A549 (cell line): ENCODE results near the gene ABCF2. TPM values are rescaled to one million over a fixed set of nuclear protein-coding genes. Genes with fewer than 3 reads are reported as not detected.

Experiments used
- ATAC-seq, 2 experiments: fragments of 200-7000 bp in 1 of 2; fragments of >200 bp in 1 of 2; cut with Nextera tagmentation in 1 of 2; cut with Tn5 transposase in 1 of 2; 3 replicates each; pipeline versions ENCODE4 v1.8.0 to v1.9.1; 2018 to 2020; ENCODE audit warnings: mild to moderate bottlenecking in 1 of 2, moderate library complexity in 1 of 2
- CTCF ChIA-PET: fragments of 300-600 bp; sonication (Branson Sonifier 250); formaldehyde crosslinking; extraction: SDS; loops from one replicate; lab custom pipeline; 2021; ENCODE audit warnings: antibody characterized with exemption, inconsistent platforms; lab: Yijun Ruan, JAX
- POLR2A ChIA-PET: fragments of 350-600 bp; formaldehyde crosslinking; extraction: SDS; loops from one replicate; lab custom pipeline; 2021; ENCODE audit warnings: antibody characterized with exemption, inconsistent platforms; lab: Yijun Ruan, JAX
- DNase-seq, 2 experiments: peaks; one replicate each; pipeline versions ENCODE4 v3.0.0 to v3.0.0-alpha.2; 2011 to 2016; ENCODE audit warnings: low read depth in 1 of 2, low spot score in 1 of 2
- FAIRE-seq: peaks from 2 replicates; lab custom pipeline; 2011; peaks lifted over from hg19 to GRCh38; lab: Jason Lieb, UNC
- H3K27ac ChIP-seq, 2 experiments: fragments of >200 bp; sonication (Bioruptor Twin); formaldehyde crosslinking; 3 replicates each; pipeline ENCODE4 v1.5.1; 2016 to 2017
- H3K4me1 ChIP-seq: fragments of >200 bp; sonication (Bioruptor Twin); formaldehyde crosslinking; 3 replicates; pipeline ENCODE4 v1.6.1; 2016
- H3K4me2 ChIP-seq: fragments of >200 bp; sonication (Bioruptor Twin); formaldehyde crosslinking; 3 replicates; pipeline ENCODE4 v1.6.1; 2016
- H3K4me3 ChIP-seq: fragments of >200 bp; sonication (Bioruptor Twin); formaldehyde crosslinking; 3 replicates; pipeline ENCODE4 v1.5.1; 2016
- H3K9me3 ChIP-seq: fragments of >200 bp; sonication (Bioruptor Twin); formaldehyde crosslinking; 3 replicates; pipeline ENCODE4 v1.6.1; 2016
- ATOH8 ChIP-seq: fragments of 250-450 bp; sonication (Bioruptor Pico); IDR thresholded peaks from 2 replicates; pipeline ENCODE4 v1.5.0; 2020; ENCODE audit warnings: low read depth, mild to moderate bottlenecking, moderate library complexity
- BHLHE40 ChIP-seq: IDR thresholded peaks from 2 replicates; pipeline ENCODE4 v1.6.1; 2012; ENCODE audit warnings: low read depth, low read length, inconsistent platforms
- CBX2 ChIP-seq: fragments of 200-600 bp; sonication (generic); IDR thresholded peaks from 2 replicates; pipeline ENCODE4 v1.6.1; 2016; ENCODE audit warnings: low read depth, mild to moderate bottlenecking, borderline replicate concordance
- CBX8 ChIP-seq: fragments of 200-600 bp; sonication (generic); IDR thresholded peaks from 2 replicates; pipeline ENCODE4 v1.6.1; 2016
- CEBPB ChIP-seq, 2 experiments: fragments of >200 bp in 1 of 2; sonication (Bioruptor Twin) in 1 of 2; formaldehyde crosslinking in 1 of 2; IDR thresholded peaks; 2 replicates each; pipeline ENCODE4 v1.6.1; 2012 to 2016
- CHD4 ChIP-seq: fragments of 200-600 bp; sonication (generic); IDR thresholded peaks from 2 replicates; pipeline ENCODE4 v1.6.1; 2016; ENCODE audit warnings: antibody characterized with exemption, mild to moderate bottlenecking, borderline replicate concordance
- EHF ChIP-seq: fragments of 250-450 bp; sonication (Bioruptor Pico); IDR thresholded peaks from 2 replicates; pipeline ENCODE4 v1.5.0; 2020; ENCODE audit warnings: mild to moderate bottlenecking
- EHMT2 ChIP-seq: fragments of 200-600 bp; sonication (generic); IDR thresholded peaks from 2 replicates; pipeline ENCODE4 v1.6.1; 2016; ENCODE audit warnings: antibody characterized with exemption, low read depth, mild to moderate bottlenecking, moderate library complexity
- EP300 ChIP-seq, 2 experiments: fragments of >200 bp; sonication (Bioruptor Twin); formaldehyde crosslinking; IDR thresholded peaks; 2 replicates in 1 of 2; 3 replicates in 1 of 2; pipeline ENCODE4 v1.6.1; 2016 to 2017
- ESRRA ChIP-seq: fragments of 150-350 bp; IDR thresholded peaks from 2 replicates; pipeline ENCODE4 v1.6.1; 2014; ENCODE audit warnings: mild to moderate bottlenecking, low read length, borderline replicate concordance
- FOXS1 ChIP-seq: fragments of 250-450 bp; sonication (Bioruptor Pico); IDR thresholded peaks from 2 replicates; pipeline ENCODE4 v1.5.0; 2020; ENCODE audit warnings: mild to moderate bottlenecking, moderate library complexity
- GATA3 ChIP-seq: IDR thresholded peaks from 2 replicates; pipeline ENCODE4 v1.6.1; 2012; ENCODE audit warnings: borderline replicate concordance
- HDAC2 ChIP-seq: fragments of 200-600 bp; sonication (generic); IDR thresholded peaks from 2 replicates; pipeline ENCODE4 v1.6.1; 2016
- HOXB13 ChIP-seq: fragments of 250-450 bp; sonication (Bioruptor Pico); IDR thresholded peaks from 2 replicates; pipeline ENCODE4 v1.5.0; 2020; ENCODE audit warnings: low read depth, mild to moderate bottlenecking, moderate library complexity
- HOXB5 ChIP-seq: fragments of 250-450 bp; sonication (Bioruptor Pico); IDR thresholded peaks from 2 replicates; pipeline ENCODE4 v1.5.0; 2020; ENCODE audit warnings: mild to moderate bottlenecking, moderate library complexity
- JUN ChIP-seq, 2 experiments: fragments of >200 bp; sonication (Bioruptor Twin); formaldehyde crosslinking; IDR thresholded peaks; 2 replicates in 1 of 2; 3 replicates in 1 of 2; pipeline ENCODE4 v1.6.1; 2016 to 2017
- JUNB ChIP-seq: fragments of >200 bp; sonication (Bioruptor Twin); formaldehyde crosslinking; IDR thresholded peaks from 2 replicates; pipeline ENCODE4 v1.6.1; 2016
- KDM5A ChIP-seq: fragments of 200-600 bp; sonication (generic); IDR thresholded peaks from 2 replicates; pipeline ENCODE4 v1.6.1; 2016; ENCODE audit warnings: antibody characterized with exemption, mild to moderate bottlenecking
- MAX ChIP-seq: IDR thresholded peaks from 2 replicates; pipeline ENCODE4 v1.6.1; 2012
- NFE2L2 ChIP-seq: fragments of 150-350 bp; conservative IDR thresholded peaks from 2 replicates; pipeline ENCODE4 v1.6.1; 2014; ENCODE audit warnings: low read length
- NPAS2 ChIP-seq: fragments of 250-450 bp; sonication (Bioruptor Pico); IDR thresholded peaks from 2 replicates; pipeline ENCODE4 v1.8.0; 2022; ENCODE audit warnings: mild to moderate bottlenecking, moderate library complexity, borderline replicate concordance
- NR3C1 ChIP-seq: fragments of >200 bp; sonication (Bioruptor Twin); formaldehyde crosslinking; IDR thresholded peaks from 3 replicates; pipeline ENCODE4 v1.6.1; 2017
- PHF8 ChIP-seq: fragments of 200-600 bp; sonication (generic); IDR thresholded peaks from 2 replicates; pipeline ENCODE4 v1.6.1; 2016; ENCODE audit warnings: low read depth, mild to moderate bottlenecking, antibody characterized with exemption, moderate library complexity, borderline replicate concordance
- POLR2A ChIP-seq: IDR thresholded peaks from 2 replicates; pipeline ENCODE4 v1.6.1; 2012; ENCODE audit warnings: mild to moderate bottlenecking, low read length
- RARB ChIP-seq: fragments of 250-450 bp; sonication (Bioruptor Pico); IDR thresholded peaks from 2 replicates; pipeline ENCODE4 v1.8.0; 2021; ENCODE audit warnings: mild to moderate bottlenecking, moderate library complexity
- RCOR1 ChIP-seq: fragments of 150-350 bp; IDR thresholded peaks from 2 replicates; pipeline ENCODE4 v1.6.1; 2014; ENCODE audit warnings: antibody characterized with exemption, low read length, low read depth
- RFX5 ChIP-seq: fragments of 450-650 bp; IDR thresholded peaks from 2 replicates; pipeline ENCODE4 v1.7.1; 2014; ENCODE audit warnings: antibody characterized with exemption, mild to moderate bottlenecking, moderate library complexity
- RNF2 ChIP-seq: fragments of 200-600 bp; sonication (generic); IDR thresholded peaks from 2 replicates; pipeline ENCODE4 v1.6.1; 2016; ENCODE audit warnings: low read depth, mild to moderate bottlenecking, antibody characterized with exemption, moderate library complexity, borderline replicate concordance
- ZC3H11A ChIP-seq: fragments of 450-650 bp; IDR thresholded peaks from 2 replicates; pipeline ENCODE4 v1.6.1; 2014; ENCODE audit warnings: antibody characterized with exemption, mild to moderate bottlenecking
- ZNF302 ChIP-seq: fragments of 250-450 bp; sonication (Bioruptor Pico); IDR thresholded peaks from 2 replicates; pipeline ENCODE4 v1.9.0; 2021; ENCODE audit warnings: inconsistent platforms, mild to moderate bottlenecking, moderate library complexity
- WGBS: methylation state at CpG from one replicate; pipeline ENCODE4 v1.1.6; 2017; ENCODE audit errors: missing lambda C conversion rate; 5-methylcytosine and 5-hydroxymethylcytosine counted together
- polyA plus RNA-seq, 4 experiments: library from polyadenylated mRNA; depleted of rRNA in 3 of 4; stranded (reverse); fragments of >200 nt; fragmentation: RNase III in 1 of 4; extraction: RNeasy Plus Mini Kit Qiagen cat#74134 plus additional on column Dnase treatment in 1 of 4; gene quantifications; 2 replicates in 3 of 4; 3 replicates in 1 of 4; pipeline ENCODE4 v1.2.3, GENCODE V29; 2011 to 2017
- TF ChIP-seq, protein P1 (sequence below): fragments of >200 bp; sonication (Bioruptor Twin); formaldehyde crosslinking; IDR thresholded peaks from 3 replicates; pipeline ENCODE4 v1.6.1; 2016

ABCF2 gene
- polyA plus RNA-seq, 2 of the 4 experiments (the other 2 are of a cell fraction): 47.8 to 70.9 TPM

DNA sequence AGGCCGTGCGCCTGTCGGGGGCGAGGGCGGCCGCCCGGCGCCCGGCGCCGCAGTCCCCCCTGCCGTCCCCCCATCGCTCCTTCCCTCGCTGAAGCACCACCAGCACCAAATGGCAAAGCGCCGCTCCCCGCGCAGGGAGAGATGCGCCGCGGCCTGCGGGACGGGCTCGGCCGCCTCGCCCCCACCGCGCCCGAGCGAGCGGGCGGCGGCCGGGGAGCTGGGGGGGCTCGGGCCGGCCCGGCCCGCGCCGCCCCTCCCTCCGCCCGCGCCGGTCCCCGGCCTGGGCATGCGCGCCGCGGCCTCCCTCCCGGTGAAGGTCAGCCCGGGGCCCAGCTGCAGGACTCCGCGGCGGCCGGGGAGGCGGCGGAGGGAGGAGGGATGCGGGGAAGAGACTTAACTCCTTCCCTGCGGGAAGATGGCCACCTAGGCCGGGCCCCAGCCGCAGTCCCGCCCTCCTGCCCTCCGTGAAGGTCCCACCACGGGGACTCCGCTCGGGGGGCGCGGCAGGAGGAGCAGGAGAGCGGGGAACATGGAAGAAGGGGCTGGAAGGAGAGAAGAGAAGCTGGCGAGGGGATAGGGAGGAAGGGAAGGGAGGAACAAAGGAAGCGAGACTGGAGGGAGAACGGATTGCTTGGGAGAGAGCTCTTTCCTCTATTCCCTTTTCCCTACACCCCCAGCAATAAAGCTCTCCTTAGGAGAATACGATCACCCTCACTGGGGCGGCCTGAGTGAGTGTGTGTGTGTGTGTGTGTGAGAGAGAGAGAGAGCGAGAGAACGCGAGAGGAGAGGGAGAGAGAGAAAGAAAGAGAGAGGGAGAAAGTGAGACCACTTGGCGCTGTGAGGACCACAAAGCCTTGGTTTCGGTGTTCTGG is 24.9 kb upstream of the ABCF2 start:
- Histone ChIP-seq H3K9me3 (no peaks in the 10 kb centered on the region), H3K4me2 (peak overlapping the region; percentile 88), H3K27ac (peak overlapping the region; percentile 87 to 94), H3K4me3 (peak overlapping the region; percentile 51), H3K4me1 (peaks cover 35% of the 10 kb centered on the region)
- no peak for FAIRE-seq
- ChIA-PET CTCF (interaction anchor here (1.1 to 8.3 kb wide), 7 partner anchors 8 to 63 kb away, joined by 3 to 60 read pairs (median 6); no protein-coding TSS in a partner anchor), POLR2A (interaction anchor here (0.6 to 1.1 kb wide), 5 partner anchors 9 to 36 kb away, joined by 3 to 5 read pairs (median 5); partner anchors contain the start of genes ABCF2 and CHPF2)
- TF ChIP-seq NR3C1 (no peak), HDAC2 (no peak), CHD4 (no peak), HOXB5 (CRISPR knock-in tag) (no peak), NPAS2 (CRISPR knock-in tag) (no peak), JUNB (no peak), RFX5 (no peak), EHF (no peak), MAX (peak; percentile 43; the same call in 1 of the 2 replicates), ESRRA (no peak), RCOR1 (no peak), ZNF302 (no peak), CBX8 (no peak), KDM5A (no peak), CBX2 (no peak), HOXB13 (CRISPR knock-in tag) (no peak), RNF2 (peak; percentile 39; the same call in 1 of the 2 replicates), GATA3 (no peak), EHMT2 (no peak), PHF8 (peak; percentile 50; the same call in 1 of the 2 replicates), JUN (IDR thresholded peaks at IDR 0.05) (peak in 1 of 2 experiments; percentile 58; a peak in 3 of 5 replicates), POLR2A (peak; percentile 60), RARB (CRISPR knock-in tag) (no peak)
- TF ChIP-seq, protein P1, sequence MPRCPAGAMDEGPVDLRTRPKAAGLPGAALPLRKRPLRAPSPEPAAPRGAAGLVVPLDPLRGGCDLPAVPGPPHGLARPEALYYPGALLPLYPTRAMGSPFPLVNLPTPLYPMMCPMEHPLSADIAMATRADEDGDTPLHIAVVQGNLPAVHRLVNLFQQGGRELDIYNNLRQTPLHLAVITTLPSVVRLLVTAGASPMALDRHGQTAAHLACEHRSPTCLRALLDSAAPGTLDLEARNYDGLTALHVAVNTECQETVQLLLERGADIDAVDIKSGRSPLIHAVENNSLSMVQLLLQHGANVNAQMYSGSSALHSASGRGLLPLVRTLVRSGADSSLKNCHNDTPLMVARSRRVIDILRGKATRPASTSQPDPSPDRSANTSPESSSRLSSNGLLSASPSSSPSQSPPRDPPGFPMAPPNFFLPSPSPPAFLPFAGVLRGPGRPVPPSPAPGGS: peak; percentile 11; the same call in 1 of the 3 replicates
- ATAC-seq: peak; percentile 36 to 48
- WGBS: 25% methylated on average over 19 of the region's 79 CpGs
- DNase-seq: peak; percentile 67 to 84

DNA sequence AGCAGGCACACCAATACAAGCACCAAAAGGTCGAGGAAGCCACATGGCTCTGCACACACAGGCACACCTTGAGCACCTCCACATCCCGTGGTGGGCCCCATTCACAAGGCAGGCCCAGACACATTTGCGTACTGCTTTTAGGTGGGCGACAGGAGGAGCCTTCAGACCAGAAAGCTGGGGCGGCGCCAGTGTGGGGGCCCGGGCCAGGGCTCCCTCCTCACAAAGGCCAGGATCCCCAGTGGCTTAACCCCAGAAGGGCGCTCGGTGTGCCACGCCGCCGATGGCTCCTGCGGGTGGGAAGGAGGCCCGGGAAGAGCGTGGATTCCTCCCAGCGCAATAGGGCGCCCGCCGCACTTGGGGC is 24.3 kb upstream of the ABCF2 start:
- ATAC-seq: 0 out of 6 replicates have a peak, but pooled peaks of 1 of the 2 experiments have one; percentile 0
- DNase-seq: no peak
- Histone ChIP-seq H3K27ac (peak overlapping the region; percentile 87 to 94), H3K4me1 (peaks cover 41% of the 10 kb centered on the region), H3K4me2 (peak overlapping the region; percentile 88), H3K9me3 (no peaks in the 10 kb centered on the region), H3K4me3 (peak overlapping the region; percentile 51)
- WGBS: 27% methylated on average over 17 of the region's 19 CpGs
- POLR2A ChIA-PET: interaction anchor here (0.6 kb wide), 1 partner anchor 36 kb away, joined by 3 read pairs; no protein-coding TSS in a partner anchor
- TF ChIP-seq JUNB (no peak), NPAS2 (CRISPR knock-in tag) (no peak), NFE2L2 (no peak), MAX (no peak; the same call in 1 of the 2 replicates), BHLHE40 (no peak), HOXB13 (CRISPR knock-in tag) (no peak), CEBPB (IDR thresholded peaks at IDR 0.05) (no peak), CHD4 (no peak), ATOH8 (CRISPR knock-in tag) (no peak), EP300 (IDR thresholded peaks at IDR 0.05) (no peak), FOXS1 (CRISPR knock-in tag) (no peak), ZC3H11A (no peak)
- FAIRE-seq: no peak
- CTCF ChIA-PET: interaction anchor here (1.0 to 2.1 kb wide), 8 partner anchors 9 to 64 kb away, joined by 3 to 10 read pairs (median 6); no protein-coding TSS in a partner anchor
